NCI-H345 treated with DMSO at 0.1 percent for 48 hours (cell line): ENCODE results near the gene TRAF1.

Experiments
- DNase-seq: peaks from one replicate; lab custom pipeline; 2025; ENCODE audit not compliant: unreplicated experiment; lab: John Stamatoyannopoulos, UW

TRAF1 gene

GRCh38 chr9:120910643-120911042, 16.0 kb downstream of the TRAF1 start:
- no peak for DNase-seq

DNA sequence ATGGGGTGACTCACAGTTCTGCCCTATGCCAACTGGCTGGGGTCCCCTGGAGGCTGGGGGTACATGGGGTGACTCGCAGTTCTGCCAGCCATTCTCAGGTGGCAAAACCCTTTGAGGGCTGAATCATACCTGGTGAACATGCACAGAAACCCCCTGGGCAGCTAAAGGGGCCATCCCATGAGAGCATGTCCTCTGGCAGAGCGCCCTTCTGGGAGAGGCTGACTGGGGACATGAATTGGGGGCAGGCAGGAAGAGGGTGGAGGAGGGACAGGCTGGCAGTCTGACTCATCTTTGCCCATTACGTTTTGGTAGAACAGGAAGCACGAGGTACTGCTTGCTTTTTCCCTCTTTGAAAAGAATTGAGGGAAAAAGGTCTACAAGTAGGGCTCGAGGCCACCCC, 16.7 kb downstream of the TRAF1 start:
- no peak for DNase-seq

- DNase-seq: peak; percentile 26
Measured at GRCh38 chr9:120905315-120906164, 21.1 kb downstream of the TRAF1 start.

- DNase-seq: no peak
Measured at GRCh38 chr9:120904978-120905301, 21.7 kb downstream of the TRAF1 start.

GRCh38 chr9:120904061-120904977, 22.3 kb downstream of the TRAF1 start:
- no peak for DNase-seq

DNA sequence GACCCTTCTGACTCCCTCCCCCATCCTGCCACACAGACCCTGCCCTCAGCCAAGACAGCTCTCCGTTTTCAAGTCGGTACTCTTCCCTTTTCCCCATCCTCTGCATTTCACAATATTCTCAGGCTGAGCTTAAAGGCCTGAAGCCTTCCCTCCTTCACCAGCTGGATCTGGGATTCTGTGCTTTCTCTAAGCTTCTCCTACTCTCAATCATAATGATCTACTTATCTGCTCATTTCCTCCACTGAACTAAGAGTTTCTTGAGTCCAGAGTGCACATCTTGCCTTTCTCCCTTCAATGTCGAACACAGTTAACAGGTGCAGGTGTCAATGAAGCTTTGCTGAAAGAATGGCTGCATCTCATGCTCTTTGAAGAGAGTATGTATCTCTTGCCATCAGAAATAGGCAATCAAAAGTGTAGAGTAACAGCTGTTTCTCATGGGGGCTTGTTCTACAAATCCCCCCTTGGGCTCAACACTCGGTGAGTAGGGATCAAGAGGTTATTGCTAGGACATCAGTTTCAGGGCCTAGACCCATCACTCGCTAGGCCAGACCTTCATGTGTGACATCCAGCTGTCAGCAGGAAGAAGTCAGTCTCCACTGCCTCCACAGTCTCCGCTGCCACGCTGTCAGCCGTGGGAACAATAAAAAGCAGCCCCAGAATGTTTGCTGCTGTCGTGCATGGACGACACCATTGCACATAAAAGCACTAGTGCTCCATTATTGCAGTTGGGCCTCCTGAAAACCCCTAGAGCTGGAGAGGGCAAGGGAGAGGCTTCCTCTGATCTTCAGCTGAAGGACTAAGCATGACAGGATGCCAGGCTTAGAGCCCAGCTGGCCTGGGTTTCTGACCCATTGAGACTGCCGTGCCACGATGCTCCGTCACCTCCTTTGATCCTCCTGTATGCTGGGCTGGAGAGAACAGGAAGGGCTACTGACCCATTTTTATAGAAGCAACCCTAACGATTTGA, 23.7 kb downstream of the TRAF1 start:
- DNase-seq: no peak

DNA sequence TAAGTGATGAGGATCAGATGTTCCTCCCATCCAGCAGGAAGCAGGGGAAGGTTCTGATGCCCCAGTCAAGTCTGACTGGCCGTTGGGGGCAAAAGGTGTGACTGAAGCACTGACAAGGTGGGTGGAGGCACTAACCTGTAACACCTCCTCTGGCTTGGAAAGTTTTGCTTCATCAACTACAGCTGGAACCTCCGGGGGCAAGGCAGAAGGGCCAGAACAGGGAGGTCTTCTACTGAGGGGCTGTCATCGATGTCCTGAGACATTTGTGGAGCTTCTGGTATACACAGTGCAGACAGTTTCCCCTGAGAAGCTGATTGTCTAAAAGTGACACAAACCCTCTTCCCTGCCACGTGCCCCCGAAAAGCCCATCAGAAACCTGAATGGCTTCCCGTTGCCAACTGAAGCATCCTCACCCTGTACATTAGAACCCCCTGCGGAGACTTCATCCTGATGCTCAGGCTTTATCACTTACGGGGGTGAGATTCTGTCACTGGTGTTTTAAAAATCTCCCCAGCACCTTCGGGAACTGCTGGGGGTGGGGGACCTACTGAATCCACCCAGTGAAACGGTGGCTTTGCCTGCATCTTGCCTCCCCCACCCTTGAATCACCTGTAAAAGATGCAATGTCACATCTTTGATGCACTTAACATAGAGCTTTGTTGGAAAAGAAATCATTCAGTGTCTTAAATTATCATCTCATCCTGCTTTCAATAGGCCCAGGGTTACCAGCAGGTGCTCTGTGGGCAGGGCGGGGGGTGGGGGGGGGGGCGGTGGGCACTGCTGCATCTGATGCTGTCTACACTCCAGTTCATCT, 24.6 kb downstream of the TRAF1 start:
- peak; percentile 20 for DNase-seq

DNA sequence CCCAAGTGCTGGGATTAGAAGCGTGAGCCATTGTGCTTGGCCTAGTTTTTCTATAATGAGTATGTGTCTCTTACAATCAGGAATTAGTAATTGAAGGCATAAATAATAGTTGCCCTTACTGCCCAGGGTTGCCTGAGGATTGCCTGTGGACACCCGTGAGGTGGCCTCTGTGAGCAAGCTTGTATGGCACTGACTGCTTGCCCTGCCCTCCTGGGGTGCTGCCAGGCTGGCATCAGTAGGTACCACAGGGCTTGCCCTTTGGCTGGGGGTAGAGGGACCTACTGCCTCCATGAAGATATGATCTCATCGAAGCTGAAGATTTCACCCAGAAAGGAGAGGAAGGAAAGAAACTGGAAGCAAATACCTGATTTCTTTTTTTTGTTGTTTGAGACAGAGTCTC, 25.8 kb downstream of the TRAF1 start:
- no peak for DNase-seq

GRCh38 chr9:120899490-120900068, 27.0 kb downstream of the TRAF1 start:
- DNase-seq: no peak

GRCh38 chr9:120898396-120898795, 28.2 kb downstream of the TRAF1 start:
- no peak for DNase-seq

GRCh38 chr9:120895951-120896350, 30.6 kb downstream of the TRAF1 start:
- DNase-seq: no peak

GRCh38 chr9:120894321-120895148, 32.1 kb downstream of the TRAF1 start:
- DNase-seq: no peak

DNA sequence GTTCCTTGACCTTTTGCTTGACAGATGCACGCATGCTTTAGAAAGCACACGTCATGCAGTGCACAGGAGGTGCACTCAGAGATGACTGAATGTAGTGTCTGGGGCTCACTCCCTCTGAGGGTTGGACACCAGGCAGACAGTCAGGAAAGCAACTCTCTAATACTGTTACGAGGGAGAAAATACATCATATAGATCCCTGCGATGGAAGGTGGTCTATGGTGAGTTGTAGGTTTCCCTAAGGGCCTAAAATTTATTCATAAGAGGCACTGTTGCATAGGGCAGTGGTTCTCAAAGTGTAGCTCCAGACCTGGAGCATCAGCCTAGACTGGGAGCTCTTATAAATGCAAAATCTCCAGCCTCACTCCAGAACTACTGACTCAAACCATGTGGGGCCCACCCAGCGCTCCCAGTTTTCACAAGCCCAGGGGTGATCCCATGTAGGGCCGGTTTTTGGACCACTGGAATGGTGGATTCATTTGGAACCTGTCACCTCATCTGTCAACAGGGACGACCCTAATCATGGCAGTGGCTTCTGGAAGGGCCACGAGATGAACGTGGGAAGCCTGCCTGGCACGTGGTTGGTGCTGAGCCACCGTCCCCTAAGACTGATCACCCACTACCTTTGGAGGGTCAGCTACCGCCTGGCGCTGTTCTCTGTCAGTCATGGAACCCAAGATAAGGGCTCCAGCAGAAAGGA, 32.8 kb downstream of the TRAF1 start:
- DNase-seq: no peak

DNA sequence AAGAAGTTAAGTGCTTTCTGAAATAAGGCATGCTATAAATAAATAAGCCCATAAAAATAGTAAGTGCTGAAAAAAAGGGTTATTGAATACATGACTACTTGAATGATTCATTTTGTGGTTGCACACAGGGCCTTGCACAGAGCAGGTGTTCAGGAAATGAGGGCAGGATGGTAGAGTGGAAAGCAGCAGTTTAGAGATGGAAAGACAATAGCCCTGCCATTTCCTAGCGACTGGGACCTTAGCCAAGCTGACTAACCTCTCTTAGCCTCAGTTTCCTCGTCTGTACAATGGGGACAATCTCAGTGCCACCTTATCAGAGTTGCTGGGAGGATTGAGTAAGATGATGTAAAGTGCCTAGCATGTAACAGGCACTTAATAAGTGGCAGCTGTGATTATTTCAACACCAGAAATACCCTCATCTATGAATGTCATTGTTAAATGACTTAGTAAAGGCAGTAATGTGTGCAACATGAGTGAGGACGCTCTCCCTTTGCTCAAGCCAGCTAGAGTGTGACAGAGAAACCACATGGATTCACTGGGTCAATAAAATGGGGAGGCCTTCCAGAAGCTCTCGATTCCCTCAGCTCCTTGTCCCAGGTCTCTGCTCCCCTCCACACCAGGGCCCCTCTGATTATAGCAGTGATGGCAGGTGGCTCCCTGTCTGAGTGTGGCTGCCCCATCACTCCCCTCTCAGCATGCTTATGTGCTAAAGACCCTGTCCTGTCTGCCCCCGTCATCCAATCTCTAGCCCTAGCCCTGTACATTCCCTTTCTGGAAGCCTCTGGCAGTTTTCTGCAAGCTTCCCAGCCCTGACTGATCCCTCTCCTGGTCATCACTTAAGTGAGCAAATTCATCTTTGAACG, 33.6 kb downstream of the TRAF1 start:
- DNase-seq: no peak

- DNase-seq: no peak
Measured at GRCh38 chr9:120891884-120892747, 34.5 kb downstream of the TRAF1 start.

GRCh38 chr9:120891245-120891883, 35.2 kb downstream of the TRAF1 start:
- DNase-seq: no peak
